Body of pancreas (tissue), 4 donors: ENCODE data around the gene C1QTNF8.

Experiments
- POLR2A ChIP-seq, 3 donors: fragments of 450-650 bp; IDR thresholded peaks; one replicate each; pipeline ENCODE4 v1.6.1; 2016; ENCODE audit warnings: antibody characterized with exemption in 3 of 3, mild to moderate bottlenecking in 2 of 3
- TF ChIP-seq, protein P1 (sequence below), 7 experiments: fragments of 450-650 bp in 4 of 7; fragments of 200-600 bp in 3 of 7; sonication (generic) in 3 of 7; IDR thresholded peaks; one replicate each; pipeline ENCODE4 v1.5.1; 2016 to 2019; ENCODE audit warnings: antibody characterized with exemption in 7 of 7

DNA sequence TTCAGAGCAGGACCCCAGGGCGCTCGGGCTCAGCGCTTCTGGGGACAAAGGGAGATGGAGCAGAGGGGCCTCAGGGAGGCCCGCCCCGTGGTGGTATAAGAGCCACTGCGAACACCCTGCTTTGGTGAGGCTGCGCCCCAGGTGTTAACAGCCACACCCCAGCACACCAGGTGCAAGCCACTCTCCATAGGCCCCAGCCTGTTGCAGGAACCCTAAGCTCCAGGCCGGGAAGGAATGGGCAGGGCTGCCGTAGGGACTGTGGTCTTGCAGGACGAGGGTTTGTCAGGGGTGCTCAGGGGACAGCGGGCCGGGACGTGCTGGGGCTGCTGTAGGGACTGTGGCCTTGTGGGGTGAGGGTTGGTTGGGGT lies 40.5 kb downstream of the C1QTNF8 start:
- TF ChIP-seq, protein P1, sequence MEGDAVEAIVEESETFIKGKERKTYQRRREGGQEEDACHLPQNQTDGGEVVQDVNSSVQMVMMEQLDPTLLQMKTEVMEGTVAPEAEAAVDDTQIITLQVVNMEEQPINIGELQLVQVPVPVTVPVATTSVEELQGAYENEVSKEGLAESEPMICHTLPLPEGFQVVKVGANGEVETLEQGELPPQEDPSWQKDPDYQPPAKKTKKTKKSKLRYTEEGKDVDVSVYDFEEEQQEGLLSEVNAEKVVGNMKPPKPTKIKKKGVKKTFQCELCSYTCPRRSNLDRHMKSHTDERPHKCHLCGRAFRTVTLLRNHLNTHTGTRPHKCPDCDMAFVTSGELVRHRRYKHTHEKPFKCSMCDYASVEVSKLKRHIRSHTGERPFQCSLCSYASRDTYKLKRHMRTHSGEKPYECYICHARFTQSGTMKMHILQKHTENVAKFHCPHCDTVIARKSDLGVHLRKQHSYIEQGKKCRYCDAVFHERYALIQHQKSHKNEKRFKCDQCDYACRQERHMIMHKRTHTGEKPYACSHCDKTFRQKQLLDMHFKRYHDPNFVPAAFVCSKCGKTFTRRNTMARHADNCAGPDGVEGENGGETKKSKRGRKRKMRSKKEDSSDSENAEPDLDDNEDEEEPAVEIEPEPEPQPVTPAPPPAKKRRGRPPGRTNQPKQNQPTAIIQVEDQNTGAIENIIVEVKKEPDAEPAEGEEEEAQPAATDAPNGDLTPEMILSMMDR (IDR thresholded peaks at IDR 0.05): no peak
- no peak for TF ChIP-seq POLR2A (IDR thresholded peaks at IDR 0.05)
